Activated CD4-positive, alpha-beta T cell treated with anti-CD3 and anti-CD28 coated beads for 36 hours (primary cell): Measurements from ENCODE around the gene C1QTNF6. TPM values are rescaled to one million over a fixed set of nuclear protein-coding genes. Genes with fewer than 3 reads are reported as not detected.

Experiments used
- ATAC-seq: fragments of 200-7000 bp; cut with Tn5 transposase; one replicate; pipeline ENCODE4 v1.10.0; 2021; ENCODE audit warnings: mild to moderate bottlenecking, moderate library complexity
- CTCF ChIA-PET: fragments of 350-600 bp; sonication (Branson Sonifier 250); formaldehyde crosslinking; loops from one replicate; lab custom pipeline; 2021; ENCODE audit warnings: antibody characterized with exemption; lab: Charles Lee
- POLR2A ChIA-PET: fragments of 350-600 bp; sonication (Branson Sonifier 250); formaldehyde crosslinking; loops from one replicate; lab custom pipeline; 2021; ENCODE audit warnings: antibody characterized with exemption, inconsistent platforms; lab: Charles Lee
- DNase-seq: peaks from one replicate; pipeline ENCODE4 v3.0.0-alpha.2; 2020
- H3K27ac Mint-ChIP-seq: one replicate; pipeline ENCODE4 v1.8.0; 2021; ENCODE audit warnings: mixed read lengths
- H3K27me3 Mint-ChIP-seq: one replicate; pipeline ENCODE4 v1.8.0; 2021; ENCODE audit warnings: mixed read lengths
- H3K36me3 Mint-ChIP-seq: one replicate; pipeline ENCODE4 v1.8.0; 2021; ENCODE audit warnings: low read depth, mixed read lengths
- H3K4me1 Mint-ChIP-seq: one replicate; pipeline ENCODE4 v1.8.0; 2021; ENCODE audit warnings: mixed read lengths
- H3K4me3 Mint-ChIP-seq: one replicate; pipeline ENCODE4 v1.8.0; 2021; ENCODE audit warnings: mild to moderate bottlenecking, moderate library complexity, mixed read lengths
- H3K9me3 Mint-ChIP-seq: one replicate; pipeline ENCODE4 v1.8.0; 2021; ENCODE audit warnings: low read depth, mixed read lengths
- intact Hi-C, 2 experiments: fragments of 100-400 bp; cut with DNase I in 1 of 2; cut with micrococcal nuclease in 1 of 2; formaldehyde crosslinking; loops; one replicate each; pipeline versions ENCODE4 v1.14.2 to v1.15.1; 2022 to 2024; cut with DNase I, micrococcal nuclease
- total RNA-seq, 2 experiments: library from RNA; stranded (reverse); gene quantifications; one replicate each; pipeline ENCODE4 v1.2.3, GENCODE V29; 2021

Gene C1QTNF6
- total RNA-seq, 2 experiments from 2014 or later, result 8.4 to 8.7 TPM

GRCh38 chr22:37180531-37181231, 7.4 kb downstream of the C1QTNF6 start:
- intact Hi-C loops, result no loop called here
- POLR2A ChIA-PET, result interaction anchor here (0.6 kb wide), 2 partner anchors 136 to 273 kb away, joined by 4 to 5 read pairs; no protein-coding TSS in a partner anchor

GRCh38 chr22:37179622-37180420, 8.2 kb downstream of the C1QTNF6 start:
- Mint-ChIP-seq H3K4me3 (no peak overlapping the region), H3K27ac (no peak overlapping the region), H3K36me3 (no peaks in the 10 kb centered on the region), H3K27me3 (no peaks in the 10 kb centered on the region), H3K9me3 (no peaks in the 10 kb centered on the region), H3K4me1 (peaks cover 15% of the 10 kb centered on the region)
- ChIA-PET CTCF (interaction anchor here (1.6 kb wide), 1 partner anchor 12 kb away, joined by 8 read pairs; no protein-coding TSS in a partner anchor), POLR2A (interaction anchor here (0.6 kb wide), 2 partner anchors 135 to 274 kb away, joined by 4 to 5 read pairs; no protein-coding TSS in a partner anchor)
- DNase-seq (no peak), ATAC-seq (no peak)
- intact Hi-C loops, result no loop called here

More at GRCh38 chr22:37180531-37181231, 7.4 kb downstream of the C1QTNF6 start:
- Mint-ChIP-seq H3K4me3 (no peak overlapping the region), H3K4me1 (peaks cover 15% of the 10 kb centered on the region), H3K27me3 (no peaks in the 10 kb centered on the region), H3K36me3 (no peaks in the 10 kb centered on the region), H3K27ac (no peak overlapping the region), H3K9me3 (no peaks in the 10 kb centered on the region)
- CTCF ChIA-PET, result interaction anchor here (1.2 to 1.6 kb wide), 2 partner anchors 13 to 19 kb away, joined by 4 to 8 read pairs; no protein-coding TSS in a partner anchor
- DNase-seq, result no peak
- no peak for ATAC-seq

DNA sequence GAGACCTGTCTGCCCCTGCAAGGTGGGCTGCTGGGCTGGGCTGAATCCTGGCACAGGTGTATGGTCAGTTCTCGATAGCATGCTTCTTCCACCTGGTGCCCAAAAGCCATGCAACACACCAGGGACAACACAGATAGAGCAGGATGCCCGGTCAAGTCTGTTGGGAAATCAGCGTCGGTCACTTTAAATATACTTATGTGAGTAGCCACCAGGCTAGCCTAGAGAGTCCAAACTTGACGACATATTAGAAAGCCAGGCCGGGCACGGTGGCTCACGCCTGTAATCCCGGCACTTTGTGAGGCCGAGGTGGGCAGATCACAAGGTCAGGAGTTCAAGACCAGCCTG, 8.9 kb downstream of the C1QTNF6 start:
- ATAC-seq, result no peak
- no peak overlapping the region for H3K4me3 Mint-ChIP-seq

DNA sequence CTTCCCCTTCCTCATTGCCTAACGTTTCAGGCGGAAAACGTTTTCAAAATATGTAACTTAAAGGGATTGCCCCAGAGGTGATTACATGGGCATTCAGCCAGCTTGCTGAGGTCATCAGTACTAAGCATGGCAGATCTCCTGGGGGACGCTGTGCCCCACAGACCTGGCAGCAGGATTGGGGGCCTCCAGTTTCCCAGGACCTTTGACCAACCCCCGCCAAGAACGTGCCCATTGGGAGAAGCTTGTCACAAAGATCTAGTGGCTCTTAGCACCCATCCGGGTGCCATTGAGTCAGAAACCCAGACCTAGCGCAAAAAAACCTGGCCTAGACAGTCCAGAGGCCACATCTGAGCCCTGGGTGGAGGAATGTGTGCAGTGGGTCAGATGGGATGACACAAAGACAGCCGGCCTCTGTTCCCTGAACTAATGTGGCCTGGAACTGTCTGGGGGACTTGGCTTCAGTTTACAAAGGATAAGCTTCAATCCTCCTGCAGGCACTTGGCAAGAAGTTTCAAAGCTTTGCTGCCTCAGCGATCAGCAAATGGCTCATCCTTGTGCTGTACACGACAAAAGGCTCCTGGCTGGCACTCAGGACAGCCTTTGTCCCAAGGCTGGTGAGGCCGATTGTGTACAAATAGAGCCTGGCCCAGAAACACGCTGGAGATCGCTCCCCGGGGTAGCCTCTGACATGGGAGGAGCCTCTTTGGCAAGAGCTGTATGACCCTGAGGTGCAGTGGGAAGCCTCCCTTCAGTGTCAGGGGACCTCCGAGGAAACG, 9.5 kb downstream of the C1QTNF6 start:
- intact Hi-C loops, result no loop called here
- Mint-ChIP-seq H3K27me3 (no peaks in the 10 kb centered on the region), H3K4me1 (peaks cover 13% of the 10 kb centered on the region), H3K36me3 (no peaks in the 10 kb centered on the region), H3K4me3 (no peak overlapping the region), H3K27ac (no peak overlapping the region), H3K9me3 (no peaks in the 10 kb centered on the region)
- no peak for ATAC-seq
- POLR2A ChIA-PET, result no interaction called here
- CTCF ChIA-PET, result interaction anchor here (0.9 to 1.1 kb wide), 2 partner anchors 21 to 174 kb away, joined by 4 read pairs; no protein-coding TSS in a partner anchor
- DNase-seq, result no peak

More for the DNA sequence above, 8.9 kb downstream of the C1QTNF6 start:
- no peak for DNase-seq
- POLR2A ChIA-PET, result no interaction called here
- peaks cover 15% of the 10 kb centered on the region for H3K4me1 Mint-ChIP-seq
- no peaks in the 10 kb centered on the region for H3K36me3 Mint-ChIP-seq
- H3K27ac Mint-ChIP-seq, result no peak overlapping the region
- CTCF ChIA-PET, result no interaction called here
- H3K9me3 Mint-ChIP-seq, result no peaks in the 10 kb centered on the region
- H3K27me3 Mint-ChIP-seq, result no peaks in the 10 kb centered on the region
- intact Hi-C loops, result no loop called here

- no peak for DNase-seq
- peaks cover 12% of the 10 kb centered on the region for H3K4me1 Mint-ChIP-seq
- ChIA-PET CTCF (interaction anchor here (0.9 to 1.1 kb wide), 2 partner anchors 22 to 173 kb away, joined by 4 read pairs; no protein-coding TSS in a partner anchor), POLR2A (no interaction called here)
- no peaks in the 10 kb centered on the region for H3K9me3 Mint-ChIP-seq
- intact Hi-C loops, result no loop called here
- ATAC-seq, result no peak
- no peaks in the 10 kb centered on the region for H3K36me3 Mint-ChIP-seq
- H3K4me3 Mint-ChIP-seq, result no peak overlapping the region
- H3K27me3 Mint-ChIP-seq, result no peaks in the 10 kb centered on the region
- no peak overlapping the region for H3K27ac Mint-ChIP-seq
Observed at GRCh38 chr22:37177755-37178154, 10.3 kb downstream of the C1QTNF6 start.

DNA sequence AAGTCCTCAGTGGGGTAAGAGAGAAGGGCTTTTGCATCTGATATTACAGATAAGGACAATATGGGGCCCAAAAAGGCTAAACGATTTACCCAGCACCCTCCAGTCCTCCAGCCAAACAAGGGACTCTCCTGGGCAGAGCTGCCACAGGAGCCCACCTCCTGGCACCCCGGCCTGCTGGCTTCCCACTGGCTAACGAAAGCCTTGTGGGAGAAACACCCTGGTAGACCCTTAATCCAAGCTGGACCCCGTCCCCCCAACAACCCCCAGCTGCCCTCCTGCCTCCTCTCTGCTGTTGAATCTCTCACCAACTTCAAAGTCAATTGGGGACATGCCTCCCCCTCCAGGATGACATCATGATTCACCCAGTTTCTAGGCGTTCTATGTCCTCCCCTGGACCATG, 10.8 kb downstream of the C1QTNF6 start:
- ATAC-seq, result no peak
- H3K27ac Mint-ChIP-seq, result no peak overlapping the region
- H3K36me3 Mint-ChIP-seq, result no peaks in the 10 kb centered on the region
- H3K27me3 Mint-ChIP-seq, result no peaks in the 10 kb centered on the region
- no peak overlapping the region for H3K4me3 Mint-ChIP-seq
- ChIA-PET POLR2A (no interaction called here), CTCF (interaction anchor here (1.0 to 1.1 kb wide), 2 partner anchors 15 to 22 kb away, joined by 3 to 4 read pairs; no protein-coding TSS in a partner anchor)
- no peaks in the 10 kb centered on the region for H3K9me3 Mint-ChIP-seq
- no peak for DNase-seq
- peaks cover 12% of the 10 kb centered on the region for H3K4me1 Mint-ChIP-seq
- intact Hi-C loops, result no loop called here

- DNase-seq (peak; percentile 17), ATAC-seq (peak; percentile 78)
- Mint-ChIP-seq H3K9me3 (no peaks in the 10 kb centered on the region), H3K4me1 (peaks cover 12% of the 10 kb centered on the region), H3K27me3 (no peaks in the 10 kb centered on the region), H3K4me3 (no peak overlapping the region), H3K36me3 (no peaks in the 10 kb centered on the region), H3K27ac (no peak overlapping the region)
- ChIA-PET POLR2A (no interaction called here), CTCF (interaction anchor here (0.5 to 1.0 kb wide), 3 partner anchors 14 to 131 kb away, joined by 3 read pairs; no protein-coding TSS in a partner anchor)
- intact Hi-C loops, result no loop called here
Observed at GRCh38 chr22:37176464-37177061, 11.5 kb downstream of the C1QTNF6 start.

DNA sequence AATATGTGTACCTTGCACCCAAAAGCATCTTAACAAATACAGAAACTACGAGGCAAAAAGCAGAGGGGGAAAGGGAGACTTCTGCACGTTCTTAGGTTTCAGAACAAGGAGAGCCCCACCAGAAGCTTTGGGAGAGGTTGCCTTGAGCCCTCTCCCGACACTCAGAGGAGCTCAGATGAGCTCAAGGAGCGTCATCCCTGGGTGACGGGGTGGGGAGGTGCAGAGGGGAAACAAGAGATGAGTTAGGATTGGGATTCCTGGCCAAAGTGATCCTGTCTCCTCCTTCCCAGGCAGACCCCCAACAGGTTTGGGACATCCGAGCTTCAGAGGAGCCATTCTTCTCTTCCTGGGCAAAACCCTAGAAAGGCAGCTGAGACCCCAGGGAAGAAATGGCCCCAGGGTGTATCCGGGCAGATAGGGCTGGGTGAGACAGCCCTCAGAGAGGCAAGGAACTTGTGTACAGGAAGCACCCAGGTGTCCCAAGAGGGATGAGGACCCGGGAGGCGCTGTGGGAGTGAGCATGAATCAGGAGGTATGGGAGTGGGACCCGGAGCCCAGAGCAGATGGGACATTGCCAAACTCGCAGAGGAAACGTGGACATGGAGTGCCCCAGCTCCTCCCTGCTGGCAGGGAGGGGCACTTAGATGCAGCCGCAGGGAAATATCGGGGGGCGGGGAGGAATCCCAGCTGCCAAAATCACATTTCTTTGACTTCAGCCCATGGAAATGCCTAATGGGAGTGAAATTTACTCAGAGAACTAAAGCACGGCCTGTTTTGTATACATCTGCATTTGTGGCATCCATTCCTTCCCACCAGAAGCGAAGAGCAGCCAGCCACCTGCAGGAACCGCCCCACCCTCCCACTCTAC, 12.4 kb downstream of the C1QTNF6 start:
- no peak overlapping the region for H3K27ac Mint-ChIP-seq

DNA sequence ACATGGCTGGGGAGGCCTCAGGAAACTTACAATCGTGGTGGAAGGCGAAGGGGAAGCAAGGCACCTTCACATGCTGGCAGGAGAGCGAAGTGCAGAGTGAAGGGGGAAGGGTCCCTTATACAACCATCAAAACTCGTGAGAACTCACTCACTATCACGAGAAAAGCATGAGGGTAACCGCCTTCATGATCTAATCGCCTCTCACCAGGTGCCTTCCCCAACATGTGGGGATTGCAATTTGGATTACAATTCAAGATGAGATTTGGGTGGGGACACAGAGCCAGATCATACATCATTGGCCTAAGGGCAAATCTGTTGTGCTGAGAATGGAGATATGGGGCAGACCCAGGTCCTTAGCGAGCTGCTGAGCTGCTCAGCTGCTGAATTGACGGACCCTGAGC, 13.1 kb downstream of the C1QTNF6 start:
- ChIA-PET CTCF (interaction anchor here (0.6 to 0.7 kb wide), 2 partner anchors 38 to 211 kb away, joined by 3 to 4 read pairs; no protein-coding TSS in a partner anchor), POLR2A (no interaction called here)
- Mint-ChIP-seq H3K9me3 (no peaks in the 10 kb centered on the region), H3K27ac (no peak overlapping the region), H3K4me1 (peaks cover 15% of the 10 kb centered on the region), H3K27me3 (no peaks in the 10 kb centered on the region), H3K4me3 (no peak overlapping the region), H3K36me3 (no peaks in the 10 kb centered on the region)
- ATAC-seq, result no peak
- DNase-seq, result no peak
- intact Hi-C loops, result no loop called here

More for the DNA sequence above, 12.4 kb downstream of the C1QTNF6 start:
- peaks cover 12% of the 10 kb centered on the region for H3K4me1 Mint-ChIP-seq
- ChIA-PET POLR2A (interaction anchor here (0.6 kb wide), 1 partner anchor 54 kb away, joined by 3 read pairs; no protein-coding TSS in a partner anchor), CTCF (interaction anchor here (0.5 to 1.0 kb wide), 4 partner anchors 15 to 284 kb away, joined by 3 to 4 read pairs (median 3); no protein-coding TSS in a partner anchor)
- H3K27me3 Mint-ChIP-seq, result no peaks in the 10 kb centered on the region
- no peaks in the 10 kb centered on the region for H3K36me3 Mint-ChIP-seq
- intact Hi-C loops, result no loop called here
- no peak overlapping the region for H3K4me3 Mint-ChIP-seq
- no peaks in the 10 kb centered on the region for H3K9me3 Mint-ChIP-seq
- no peak for DNase-seq
- ATAC-seq, result no peak

GRCh38 chr22:37173709-37174108, 14.3 kb downstream of the C1QTNF6 start:
- Mint-ChIP-seq H3K27me3 (no peaks in the 10 kb centered on the region), H3K27ac (no peak overlapping the region), H3K4me1 (peaks cover 19% of the 10 kb centered on the region), H3K36me3 (no peaks in the 10 kb centered on the region), H3K9me3 (no peaks in the 10 kb centered on the region), H3K4me3 (no peak overlapping the region)
- ATAC-seq, result no peak
- intact Hi-C loops, result no loop called here
- ChIA-PET POLR2A (no interaction called here), CTCF (interaction anchor here (0.7 to 1.6 kb wide), 6 partner anchors 12 to 69 kb away, joined by 3 to 4 read pairs (median 3); no protein-coding TSS in a partner anchor)
- no peak for DNase-seq
